GM19351 (cell line): ENCODE results near the gene PRXL2C.
"Not testable (repeated sequence)": the region's sequence is repeated elsewhere in the genome, so short reads cannot be mapped to it uniquely, and the experiment has no call there.

Source experiments
- ATAC-seq: cut with Tn5 transposase; IDR thresholded peaks from one replicate; pipeline ENCODE4 v1.9.1; 2021; ENCODE audit warnings: mild to moderate bottlenecking, moderate library complexity; ENCODE audit not compliant: unreplicated experiment

Gene PRXL2C

GRCh38 chr9:96655198-96655851, at the start of gene PRXL2C:
TSS of gene PRXL2C (minus strand) at chr9:96655317. CDS start at chr9:96655281, 36 bp downstream.
- peak; percentile 68 for ATAC-seq

- not testable (repeated sequence) for ATAC-seq
Observed at GRCh38 chr9:96700721-96701375, 45.7 kb upstream of the PRXL2C start.

GRCh38 chr9:96691326-96691725, 36.2 kb upstream of the PRXL2C start:
- no peak for ATAC-seq

GRCh38 chr9:96688745-96689464, 33.8 kb upstream of the PRXL2C start:
- no peak for ATAC-seq

GRCh38 chr9:96688187-96688586, 33.1 kb upstream of the PRXL2C start:
- no peak for ATAC-seq

GRCh38 chr9:96686638-96687335, 31.7 kb upstream of the PRXL2C start:
- no peak for ATAC-seq

- no peak for ATAC-seq
Observed at GRCh38 chr9:96680812-96681499, 25.8 kb upstream of the PRXL2C start.

- no peak for ATAC-seq
Observed at GRCh38 chr9:96674906-96675538, 19.9 kb upstream of the PRXL2C start.

- ATAC-seq: not testable (repeated sequence)
Observed at GRCh38 chr9:96673786-96674185, 18.7 kb upstream of the PRXL2C start.

GRCh38 chr9:96668868-96669534, 13.9 kb upstream of the PRXL2C start:
- ATAC-seq: no peak

GRCh38 chr9:96667363-96667728, 12.2 kb upstream of the PRXL2C start:
- ATAC-seq: no peak

GRCh38 chr9:96666653-96667362, 11.7 kb upstream of the PRXL2C start:
- peak; percentile 70 for ATAC-seq

GRCh38 chr9:96665789-96666188, 10.7 kb upstream of the PRXL2C start:
- no peak for ATAC-seq

GRCh38 chr9:96663506-96664120, 8.5 kb upstream of the PRXL2C start:
- ATAC-seq: no peak

GRCh38 chr9:96661711-96662110, 6.6 kb upstream of the PRXL2C start:
- no peak for ATAC-seq

GRCh38 chr9:96660692-96661248, 5.7 kb upstream of the PRXL2C start:
- ATAC-seq: no peak

GRCh38 chr9:96654450-96655197, 493 bp downstream of the PRXL2C start:
- peak; percentile 67 for ATAC-seq

GRCh38 chr9:96651626-96652025, 3.5 kb downstream of the PRXL2C start:
- no peak for ATAC-seq
